ENCODE data around the gene SDK1. TPM values are rescaled to one million over a fixed set of nuclear protein-coding genes. Genes with fewer than 3 reads are reported as not detected.

Gene SDK1
- total RNA-seq, 1 donor from 2014 or later: 0.16 TPM

- H3K27ac Mint-ChIP-seq: no peak overlapping the region
- H3K36me3 Mint-ChIP-seq (ENCODE audit: low read depth): no peaks in the 10 kb centered on the region
- no peak for DNase-seq
- H3K9me3 Mint-ChIP-seq: no peaks in the 10 kb centered on the region
- H3K27me3 Mint-ChIP-seq: peaks cover 12% of the 10 kb centered on the region
- intact Hi-C loops (cut with micrococcal nuclease): no loop called here
- no peaks in the 10 kb centered on the region for H3K4me1 Mint-ChIP-seq
- no peak overlapping the region for H3K4me3 Mint-ChIP-seq
Observed at GRCh38 chr7:3787717-3788264, 486.7 kb downstream of the SDK1 start.

DNA sequence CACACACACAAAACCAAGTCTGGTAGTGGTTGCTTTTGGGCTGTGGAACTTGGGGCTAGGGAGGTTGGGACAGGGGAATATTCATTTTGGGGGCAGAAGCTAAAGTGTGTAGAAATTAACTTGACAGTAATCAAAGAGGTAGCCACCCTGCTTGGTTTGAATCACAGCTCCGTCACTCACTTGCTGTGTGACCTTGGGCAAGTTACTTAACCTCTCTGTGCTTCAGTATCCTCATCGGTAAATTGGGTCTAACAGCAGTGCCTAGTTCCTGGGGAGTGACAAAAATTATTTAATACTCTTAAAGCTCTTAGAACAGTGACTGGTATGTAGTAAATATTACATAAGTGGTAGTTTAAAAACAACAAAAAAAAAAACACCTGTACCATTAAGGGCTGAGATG, 489.8 kb downstream of the SDK1 start:
- Mint-ChIP-seq H3K27ac (no peak overlapping the region), H3K27me3 (peaks cover 12% of the 10 kb centered on the region), H3K36me3 (ENCODE audit: low read depth) (no peaks in the 10 kb centered on the region), H3K4me3 (no peak overlapping the region), H3K9me3 (no peaks in the 10 kb centered on the region), H3K4me1 (no peaks in the 10 kb centered on the region)
- intact Hi-C loops (cut with micrococcal nuclease): no loop called here
- no peak for DNase-seq

DNA sequence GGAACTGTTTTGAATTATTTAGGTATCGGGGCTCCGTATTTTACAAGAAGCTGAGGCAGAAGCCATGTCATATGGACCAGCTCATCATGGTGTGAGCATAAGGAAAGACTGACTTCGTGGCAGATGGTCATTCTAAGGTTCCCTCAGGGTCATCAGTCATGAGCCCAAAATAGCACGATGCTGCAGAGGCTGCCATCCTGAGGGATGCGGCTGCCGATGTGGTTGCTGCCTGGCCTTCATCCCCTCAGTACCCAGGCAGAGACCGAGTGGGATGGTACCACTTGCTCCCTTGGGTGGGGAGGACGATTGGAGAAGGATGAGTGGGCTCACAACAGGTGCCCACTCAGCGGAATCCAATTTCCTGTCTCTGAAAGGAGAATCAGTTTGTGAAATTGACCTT, 490.3 kb downstream of the SDK1 start:
- Mint-ChIP-seq H3K27me3 (peaks cover 15% of the 10 kb centered on the region), H3K27ac (no peak overlapping the region), H3K9me3 (no peaks in the 10 kb centered on the region), H3K36me3 (ENCODE audit: low read depth) (no peaks in the 10 kb centered on the region), H3K4me3 (no peak overlapping the region), H3K4me1 (no peaks in the 10 kb centered on the region)
- intact Hi-C loops (cut with micrococcal nuclease): no loop called here
- DNase-seq: no peak

DNA sequence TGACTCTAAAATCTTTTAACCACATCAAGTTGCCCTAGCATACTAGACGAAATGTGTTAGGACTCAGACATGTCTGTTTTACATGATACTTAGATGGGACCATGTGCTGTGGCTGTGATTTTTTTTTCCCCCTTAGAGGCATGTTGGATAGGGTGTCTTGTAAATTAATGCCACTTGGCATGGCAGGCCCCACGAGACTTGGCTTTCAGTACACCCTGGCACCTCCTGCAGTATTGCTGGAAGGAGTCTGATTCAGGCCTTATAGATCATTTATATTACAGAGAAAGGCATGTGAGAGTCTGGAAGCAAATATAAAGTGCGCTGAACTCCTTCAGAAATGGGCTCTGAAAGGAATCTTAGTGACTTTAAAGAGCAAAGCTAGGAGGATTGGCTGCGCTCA, 494.1 kb downstream of the SDK1 start:
- no peaks in the 10 kb centered on the region for H3K36me3 Mint-ChIP-seq (ENCODE audit: low read depth)
- H3K4me3 Mint-ChIP-seq: no peak overlapping the region
- H3K4me1 Mint-ChIP-seq: no peaks in the 10 kb centered on the region

DNA sequence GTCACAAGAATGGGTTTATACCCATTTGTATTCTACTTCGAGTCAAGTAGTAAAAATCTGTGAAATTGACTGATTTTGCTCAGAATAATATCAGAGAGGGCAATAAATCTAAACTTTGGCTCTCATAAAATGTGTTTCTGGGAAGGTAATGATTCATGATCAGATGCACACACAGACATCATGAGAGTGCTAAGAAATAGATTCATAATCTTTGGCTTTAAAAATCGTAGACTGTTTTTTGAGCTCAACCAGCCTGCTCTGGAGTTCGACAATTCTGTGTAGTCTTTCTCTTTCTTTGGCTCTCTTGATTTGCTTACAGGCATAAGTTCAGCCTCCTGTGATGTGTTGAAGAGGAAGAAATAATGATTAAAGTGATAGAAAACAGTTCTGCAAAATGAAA, 494.7 kb downstream of the SDK1 start:
- intact Hi-C loops (cut with micrococcal nuclease): no loop called here
- peaks cover 5% of the 10 kb centered on the region for H3K9me3 Mint-ChIP-seq
- no peaks in the 10 kb centered on the region for H3K36me3 Mint-ChIP-seq (ENCODE audit: low read depth)
- H3K27ac Mint-ChIP-seq: no peak overlapping the region
- H3K4me3 Mint-ChIP-seq: no peak overlapping the region
- no peaks in the 10 kb centered on the region for H3K4me1 Mint-ChIP-seq
- DNase-seq: no peak
- peaks cover 3% of the 10 kb centered on the region for H3K27me3 Mint-ChIP-seq

More for the DNA sequence above, 494.1 kb downstream of the SDK1 start:
- intact Hi-C loops (cut with micrococcal nuclease): no loop called here
- Mint-ChIP-seq H3K27ac (no peak overlapping the region), H3K27me3 (peaks cover 3% of the 10 kb centered on the region), H3K9me3 (peaks cover 3% of the 10 kb centered on the region)
- peak; percentile 38 for DNase-seq

DNA sequence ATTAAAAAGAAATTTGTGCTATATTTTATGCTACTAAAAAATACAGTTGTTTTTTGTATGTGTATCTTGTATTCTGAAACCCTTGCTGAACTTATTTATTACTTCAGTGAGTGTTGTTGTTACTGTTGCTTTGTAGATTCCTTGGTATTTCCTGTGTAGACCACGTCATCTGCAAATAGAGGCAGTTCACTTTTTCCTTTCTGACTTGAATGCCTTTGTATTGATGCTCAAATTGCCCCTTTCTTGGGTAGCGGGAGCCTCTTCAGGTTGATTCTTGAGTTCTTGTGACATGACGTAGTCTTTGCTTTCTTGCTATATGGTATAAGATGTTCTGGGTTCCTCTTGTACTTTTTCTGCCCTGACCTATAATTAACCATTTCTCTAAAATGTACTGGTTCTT, 504.1 kb downstream of the SDK1 start:
- Mint-ChIP-seq H3K4me3 (no peak overlapping the region), H3K27me3 (no peaks in the 10 kb centered on the region), H3K27ac (no peak overlapping the region), H3K9me3 (peaks cover 4% of the 10 kb centered on the region), H3K36me3 (ENCODE audit: low read depth) (no peaks in the 10 kb centered on the region), H3K4me1 (no peaks in the 10 kb centered on the region)
- intact Hi-C loops (cut with micrococcal nuclease): no loop called here
- DNase-seq: no peak

GRCh38 chr7:3806516-3806915, 505.5 kb downstream of the SDK1 start:
- Mint-ChIP-seq H3K36me3 (ENCODE audit: low read depth) (no peaks in the 10 kb centered on the region), H3K4me3 (no peak overlapping the region), H3K27me3 (no peaks in the 10 kb centered on the region), H3K9me3 (no peaks in the 10 kb centered on the region), H3K4me1 (no peaks in the 10 kb centered on the region), H3K27ac (no peak overlapping the region)
- DNase-seq: no peak
- intact Hi-C loops (cut with micrococcal nuclease): no loop called here

DNA sequence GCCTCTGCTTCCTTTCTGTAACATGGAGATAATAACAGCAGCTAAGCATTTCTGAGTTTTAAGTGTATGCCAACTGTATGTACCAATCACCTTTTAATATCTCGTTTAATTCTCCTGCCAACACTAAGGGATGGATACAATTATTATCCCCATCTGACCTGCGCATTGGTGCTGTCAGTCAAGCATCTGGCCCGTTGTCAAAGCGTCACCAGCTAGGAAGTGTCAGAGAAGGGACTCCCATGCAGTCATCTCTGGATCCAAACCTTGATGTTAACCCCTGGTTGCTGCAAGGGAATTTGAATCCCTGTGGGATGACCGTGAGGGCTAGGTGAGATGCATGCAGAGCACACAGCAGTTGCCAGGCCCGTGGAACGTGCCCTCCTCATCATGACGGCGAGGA, 506.8 kb downstream of the SDK1 start:
- Mint-ChIP-seq H3K36me3 (ENCODE audit: low read depth) (no peaks in the 10 kb centered on the region), H3K4me1 (no peaks in the 10 kb centered on the region), H3K27me3 (no peaks in the 10 kb centered on the region), H3K4me3 (no peak overlapping the region), H3K27ac (no peak overlapping the region), H3K9me3 (no peaks in the 10 kb centered on the region)
- intact Hi-C loops (cut with micrococcal nuclease): no loop called here
- DNase-seq: no peak

DNA sequence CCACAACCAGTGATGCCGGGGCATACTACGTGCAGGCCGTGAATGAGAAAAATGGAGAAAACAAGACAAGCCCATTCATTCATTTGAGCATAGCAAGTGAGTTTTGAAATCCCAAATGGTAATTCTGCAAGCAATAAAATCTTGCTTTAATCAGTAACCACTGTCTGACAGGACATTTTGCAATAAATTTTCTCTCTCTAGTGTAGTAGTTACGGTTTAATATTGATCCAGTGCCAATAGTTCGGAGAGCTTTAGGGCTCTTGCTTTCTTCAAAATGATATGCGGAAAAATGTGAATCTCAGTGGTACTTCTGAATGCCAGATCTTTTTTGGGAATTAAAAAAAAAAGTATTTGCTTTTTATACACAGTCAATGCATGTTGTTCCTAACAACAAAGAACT, 520.4 kb downstream of the SDK1 start:
- intact Hi-C loops (cut with micrococcal nuclease): no loop called here
- Mint-ChIP-seq H3K4me3 (no peak overlapping the region), H3K27me3 (no peaks in the 10 kb centered on the region), H3K36me3 (ENCODE audit: low read depth) (no peaks in the 10 kb centered on the region), H3K4me1 (no peaks in the 10 kb centered on the region), H3K9me3 (no peaks in the 10 kb centered on the region), H3K27ac (no peak overlapping the region)
- no peak for DNase-seq

- Mint-ChIP-seq H3K9me3 (no peaks in the 10 kb centered on the region), H3K4me1 (no peaks in the 10 kb centered on the region), H3K4me3 (no peak overlapping the region), H3K27ac (no peak overlapping the region), H3K36me3 (ENCODE audit: low read depth) (no peaks in the 10 kb centered on the region), H3K27me3 (no peaks in the 10 kb centered on the region)
- intact Hi-C loops (cut with micrococcal nuclease): no loop called here
- no peak for DNase-seq
Observed at GRCh38 chr7:3825491-3825890, 524.4 kb downstream of the SDK1 start.

- Mint-ChIP-seq H3K4me1 (no peaks in the 10 kb centered on the region), H3K4me3 (no peak overlapping the region), H3K36me3 (ENCODE audit: low read depth) (no peaks in the 10 kb centered on the region), H3K9me3 (no peaks in the 10 kb centered on the region), H3K27ac (no peak overlapping the region), H3K27me3 (no peaks in the 10 kb centered on the region)
- intact Hi-C loops (cut with micrococcal nuclease): no loop called here
- no peak for DNase-seq
Observed at GRCh38 chr7:3832199-3832598, 531.1 kb downstream of the SDK1 start.

DNA sequence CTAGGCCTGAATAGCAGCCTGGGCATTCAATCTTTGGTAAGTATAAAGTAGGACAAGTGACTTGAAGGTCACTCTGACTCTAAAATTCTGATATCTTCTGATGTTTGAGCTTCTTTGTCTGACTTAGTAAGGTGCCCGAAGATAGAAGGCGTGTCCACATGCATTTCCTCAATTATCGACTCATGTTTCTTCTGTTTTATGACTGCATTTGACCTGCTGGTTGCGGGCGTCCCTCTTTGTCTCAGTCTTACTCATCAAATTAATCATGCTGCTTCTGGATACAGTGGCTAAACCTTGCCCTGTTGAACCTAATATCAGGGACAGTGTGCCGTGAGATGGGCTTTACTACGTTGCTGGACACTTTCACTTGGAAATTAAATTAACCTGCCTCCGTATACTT, 534.1 kb downstream of the SDK1 start:
- Mint-ChIP-seq H3K27ac (no peak overlapping the region), H3K4me3 (no peak overlapping the region), H3K9me3 (no peaks in the 10 kb centered on the region), H3K36me3 (ENCODE audit: low read depth) (no peaks in the 10 kb centered on the region), H3K27me3 (peaks cover 1% of the 10 kb centered on the region), H3K4me1 (no peaks in the 10 kb centered on the region)
- DNase-seq: no peak
- intact Hi-C loops (cut with micrococcal nuclease): no loop called here

DNA sequence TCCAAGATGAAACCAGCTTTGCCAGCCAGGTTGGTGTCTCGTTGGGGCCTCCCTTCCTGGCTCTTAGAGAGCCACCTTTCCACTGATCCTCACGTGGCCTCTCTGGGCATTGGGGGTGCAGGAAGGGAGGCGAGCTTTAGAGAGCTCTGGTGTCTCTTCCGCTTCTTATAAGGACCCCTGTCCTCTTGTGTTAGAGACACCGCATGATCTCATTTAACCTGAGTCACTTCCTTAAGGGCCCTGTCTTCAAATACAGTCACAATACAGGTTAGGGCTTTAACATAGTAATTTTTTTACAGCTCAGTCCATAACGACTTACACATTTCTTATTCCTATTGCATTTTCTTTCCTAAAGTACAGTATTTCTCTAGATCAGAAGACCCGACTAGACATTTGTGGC, 535.8 kb downstream of the SDK1 start:
- intact Hi-C loops (cut with micrococcal nuclease): no loop called here

DNA sequence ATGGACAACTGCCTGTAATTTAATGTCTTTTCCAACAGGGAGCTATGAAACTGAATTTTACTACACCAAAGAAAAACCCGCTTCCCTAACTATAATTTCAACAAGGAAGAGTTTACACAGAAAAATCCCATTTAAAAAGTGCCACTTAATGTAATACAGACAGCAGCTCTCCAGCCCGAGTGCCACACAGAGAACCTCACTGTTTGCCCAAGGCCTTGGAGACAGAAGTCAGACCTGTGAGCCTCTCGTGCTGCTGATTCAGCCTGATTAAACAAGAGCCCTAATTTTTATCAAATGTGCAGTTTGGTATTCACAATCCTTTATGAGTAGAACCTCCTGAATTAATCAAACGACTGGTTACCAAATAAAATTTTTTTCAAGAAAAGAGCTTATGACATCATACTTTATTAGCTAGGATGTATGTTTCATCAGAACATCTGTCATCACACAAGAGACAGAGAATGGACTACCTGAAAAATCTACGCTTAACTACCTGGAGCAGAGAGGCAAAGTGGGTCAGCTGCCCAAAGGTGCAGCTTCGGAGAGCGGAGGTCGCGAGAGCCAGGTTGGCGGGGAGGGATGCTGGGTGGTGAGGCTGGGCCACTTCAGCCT, 543.6 kb downstream of the SDK1 start:
- Mint-ChIP-seq H3K4me3 (no peak overlapping the region), H3K27ac (no peak overlapping the region), H3K27me3 (no peaks in the 10 kb centered on the region), H3K4me1 (no peaks in the 10 kb centered on the region), H3K36me3 (ENCODE audit: low read depth) (no peaks in the 10 kb centered on the region), H3K9me3 (no peaks in the 10 kb centered on the region)
- intact Hi-C loops (cut with micrococcal nuclease): no loop called here
- no peak for DNase-seq

More for the DNA sequence above, 535.8 kb downstream of the SDK1 start:
- Mint-ChIP-seq H3K27ac (no peak overlapping the region), H3K9me3 (no peaks in the 10 kb centered on the region), H3K36me3 (ENCODE audit: low read depth) (no peaks in the 10 kb centered on the region), H3K27me3 (peaks cover 1% of the 10 kb centered on the region), H3K4me3 (no peak overlapping the region), H3K4me1 (no peaks in the 10 kb centered on the region)
- no peak for DNase-seq

DNA sequence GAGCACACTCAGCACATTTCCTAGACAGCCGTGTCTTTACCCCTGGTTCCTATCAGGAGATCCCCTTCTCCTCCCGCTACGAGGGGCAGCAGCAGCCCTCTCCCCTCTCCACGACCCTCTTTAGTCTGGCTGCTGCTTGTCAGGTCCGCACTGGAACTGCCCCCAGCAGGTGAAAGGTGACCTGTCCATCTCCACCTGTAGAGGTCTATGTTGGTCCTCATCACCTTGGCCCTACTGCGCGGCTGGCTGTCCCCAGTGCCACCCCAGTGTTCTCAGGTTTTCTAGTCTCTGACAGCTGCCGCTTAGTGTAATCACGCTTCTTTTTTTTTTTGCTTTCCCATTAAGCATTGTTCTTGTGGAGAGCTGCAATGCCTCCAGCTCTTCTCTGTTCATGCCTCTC, 545.7 kb downstream of the SDK1 start:
- intact Hi-C loops (cut with micrococcal nuclease): no loop called here
- no peaks in the 10 kb centered on the region for H3K9me3 Mint-ChIP-seq
- no peaks in the 10 kb centered on the region for H3K36me3 Mint-ChIP-seq (ENCODE audit: low read depth)
- H3K27ac Mint-ChIP-seq: no peak overlapping the region
- H3K4me1 Mint-ChIP-seq: no peaks in the 10 kb centered on the region
- DNase-seq: no peak
- no peak overlapping the region for H3K4me3 Mint-ChIP-seq
- H3K27me3 Mint-ChIP-seq: no peaks in the 10 kb centered on the region

Measured in activated CD4-positive, alpha-beta T cell treated with anti-CD3 and anti-CD28 coated beads, Interleukin-2, amount 10 ng/mL, durations not matched to agents 24 days and 14 days (primary cell).